Colon (tissue), 2 donors: ENCODE results near the gene PLPP4.
"Not testable (repeated sequence)": the region's sequence is repeated elsewhere in the genome, so short reads cannot be mapped to it uniquely, and the experiment has no call there.

Experiments used
- FAIRE-seq: peaks from 2 replicates; lab custom pipeline; 2012; peaks lifted over from hg19 to GRCh38; lab: Jason Lieb, UNC
- donor health status: control.
- donor health status: control.

PLPP4 gene

DNA sequence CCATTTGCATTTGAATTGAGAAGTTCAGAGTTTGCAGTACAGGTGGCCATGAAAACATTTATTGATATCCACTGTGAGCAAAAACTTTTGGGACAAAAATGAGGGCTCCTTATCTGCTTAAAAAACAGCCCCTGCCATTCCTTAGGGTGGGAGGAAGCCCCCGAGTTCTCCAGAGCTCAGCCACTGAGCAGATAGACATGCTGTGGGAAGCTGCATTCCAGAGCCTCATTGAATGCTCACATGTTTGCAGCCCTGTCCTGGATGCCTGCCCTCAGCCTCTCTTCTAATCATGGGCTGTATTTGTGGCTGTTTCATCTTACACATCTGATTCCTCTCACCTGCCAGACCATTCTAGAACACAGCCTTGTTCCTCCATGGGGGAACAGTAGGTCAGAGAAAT, 33.3 kb downstream of the PLPP4 start:
- no peak for FAIRE-seq

DNA sequence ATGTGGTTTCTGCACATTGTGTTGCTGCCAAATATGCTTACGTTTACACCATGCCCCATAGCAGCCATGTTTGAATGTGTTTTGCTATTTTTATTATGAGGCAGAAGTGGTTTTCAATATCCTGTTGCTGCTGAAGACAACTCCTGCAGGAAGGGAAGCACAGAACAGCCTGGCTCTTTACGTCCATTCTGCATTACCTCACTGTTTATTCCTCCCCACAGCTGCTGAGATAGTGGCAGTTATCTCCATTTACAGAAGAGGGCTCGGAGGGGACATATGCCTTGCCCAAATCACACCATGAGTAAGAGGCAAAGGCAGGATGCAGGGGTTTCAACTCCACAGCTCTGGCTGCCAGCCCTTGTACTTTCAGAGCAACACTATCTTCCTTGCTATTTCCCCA, 35.3 kb downstream of the PLPP4 start:
- FAIRE-seq = no peak

DNA sequence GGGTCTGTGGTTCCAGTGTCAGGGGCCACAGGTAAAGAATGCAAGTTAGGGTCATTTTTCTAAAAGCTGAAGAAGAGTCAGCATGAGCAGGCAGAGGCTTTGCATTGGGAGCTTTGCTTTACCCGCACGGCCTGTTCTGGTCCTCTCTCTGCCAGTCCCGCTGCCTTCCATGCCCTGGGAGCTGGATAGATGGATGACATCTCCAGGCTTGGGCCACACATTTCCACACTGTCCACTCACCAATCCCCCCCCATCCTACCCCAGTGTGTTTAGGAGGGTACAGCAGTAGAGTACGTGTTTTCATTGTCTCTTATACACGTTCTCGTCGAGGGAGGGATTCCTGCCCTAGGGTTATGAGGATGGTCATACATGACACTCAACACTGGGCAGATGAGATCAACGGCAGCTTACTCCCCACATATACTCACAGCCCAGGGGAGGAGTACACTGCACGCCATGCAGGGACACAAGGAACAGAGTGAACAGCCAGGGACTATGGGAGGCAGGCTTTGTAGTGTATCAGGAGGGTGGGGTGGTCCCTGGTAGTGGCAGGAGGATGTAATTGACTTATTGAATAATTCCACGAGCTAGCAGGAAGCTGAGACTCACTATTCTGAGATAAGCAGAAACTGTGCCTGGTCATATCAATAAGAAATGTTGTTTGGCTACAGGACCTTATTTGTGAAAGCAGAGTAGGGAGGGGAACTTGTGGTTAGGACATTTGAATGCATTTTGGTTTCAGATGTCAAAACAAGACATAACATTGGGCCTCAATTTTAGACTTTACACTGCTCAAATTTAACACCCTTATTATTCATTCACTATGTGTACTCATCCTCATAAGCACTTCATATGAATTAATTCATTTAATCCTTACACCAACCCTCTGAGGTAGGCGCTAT, 36.6 kb downstream of the PLPP4 start:
- FAIRE-seq = no peak

DNA sequence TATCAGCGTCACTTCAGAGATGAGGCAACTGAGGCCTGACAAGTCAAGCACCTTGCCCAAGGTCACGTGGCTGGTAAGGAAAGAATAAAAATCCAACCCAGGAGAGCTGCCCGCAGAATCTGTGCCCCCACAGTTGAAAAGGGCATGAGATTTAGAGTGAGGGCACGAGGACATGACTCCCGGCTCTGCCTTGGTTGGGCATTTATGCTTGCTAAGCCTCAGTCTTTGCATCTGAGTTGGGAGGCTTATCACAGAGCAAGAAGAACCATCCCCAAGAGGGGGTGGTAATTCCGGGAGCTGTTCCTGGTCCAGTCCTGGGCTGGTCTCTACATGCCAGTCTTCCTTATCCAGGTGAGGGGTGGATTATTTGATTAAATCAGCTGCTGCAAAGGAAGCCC, 37.3 kb downstream of the PLPP4 start:
- FAIRE-seq = no peak

DNA sequence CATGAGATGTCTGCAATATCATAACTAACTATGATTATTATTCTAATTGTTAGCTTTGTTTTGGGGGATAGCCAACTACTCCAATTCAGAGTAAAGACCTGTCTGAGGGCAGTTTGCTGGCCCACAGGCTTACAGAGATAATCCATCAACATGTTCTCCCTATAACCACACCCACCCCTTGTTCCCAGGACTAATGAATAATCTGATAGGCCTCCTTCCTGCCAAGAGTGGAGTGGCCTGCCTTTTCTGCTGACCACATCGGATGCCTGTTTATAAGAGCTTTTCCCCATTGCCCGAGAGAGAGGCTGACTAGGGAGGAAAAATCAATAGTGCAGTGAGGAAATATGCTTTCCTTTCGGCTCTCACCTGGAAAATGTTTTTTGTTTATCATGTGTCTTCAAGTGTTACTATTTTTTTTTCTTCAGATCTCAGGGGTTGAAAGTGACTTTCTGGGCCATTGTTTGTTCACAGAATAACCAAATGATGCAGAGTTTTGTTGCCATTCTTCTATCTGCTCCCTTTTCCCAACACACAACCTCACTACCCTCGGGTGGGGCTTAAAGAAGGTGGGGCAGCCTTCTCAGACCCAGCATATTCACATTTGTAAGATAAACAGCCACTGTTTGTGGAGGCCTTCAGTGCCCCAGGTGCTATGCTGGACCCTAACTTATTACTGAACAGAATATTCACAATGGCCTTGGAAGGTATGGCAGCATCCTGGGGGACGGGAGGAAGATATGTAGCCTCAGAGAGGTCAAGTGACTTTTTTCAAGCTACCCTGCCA, 38.4 kb downstream of the PLPP4 start:
- no peak for FAIRE-seq

DNA sequence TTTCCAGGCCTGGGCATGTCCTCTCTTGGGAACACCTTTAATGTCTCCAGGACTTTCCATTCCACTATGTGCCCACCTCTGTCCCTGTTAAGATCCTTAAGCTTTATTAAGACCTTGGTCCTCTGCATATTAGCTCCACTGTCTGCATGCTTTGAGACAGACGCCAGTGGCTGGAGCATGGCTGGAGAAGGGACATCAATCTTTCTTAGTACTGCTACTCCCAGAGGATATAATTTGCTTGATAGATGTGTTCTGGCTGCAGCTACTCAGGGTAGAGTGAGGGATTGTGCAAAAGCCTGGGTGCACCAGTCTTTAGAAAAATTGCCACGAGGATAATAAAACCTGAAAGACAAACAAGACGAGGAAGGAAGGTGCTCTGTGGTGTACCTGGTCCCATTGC, 42.9 kb downstream of the PLPP4 start:
- FAIRE-seq = no peak

DNA sequence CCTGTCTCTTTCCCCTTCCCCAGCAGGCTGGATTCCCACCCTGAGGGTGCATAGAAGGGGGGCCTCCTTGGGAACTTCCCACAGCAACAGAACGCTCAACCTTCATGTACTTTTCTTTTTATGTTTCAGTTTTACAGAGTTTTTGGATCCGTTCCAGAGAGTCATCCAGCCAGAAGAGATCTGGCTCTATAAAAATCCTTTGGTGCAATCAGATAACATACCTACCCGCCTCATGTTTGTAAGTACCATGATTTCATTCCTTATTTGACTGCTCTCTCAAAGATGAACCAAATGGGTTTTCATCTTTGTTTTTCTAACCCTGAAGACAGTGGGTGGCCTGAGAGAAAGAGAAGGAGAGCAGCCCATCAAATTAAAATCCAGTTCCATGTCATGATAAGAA, 46.7 kb downstream of the PLPP4 start:
- FAIRE-seq = no peak

DNA sequence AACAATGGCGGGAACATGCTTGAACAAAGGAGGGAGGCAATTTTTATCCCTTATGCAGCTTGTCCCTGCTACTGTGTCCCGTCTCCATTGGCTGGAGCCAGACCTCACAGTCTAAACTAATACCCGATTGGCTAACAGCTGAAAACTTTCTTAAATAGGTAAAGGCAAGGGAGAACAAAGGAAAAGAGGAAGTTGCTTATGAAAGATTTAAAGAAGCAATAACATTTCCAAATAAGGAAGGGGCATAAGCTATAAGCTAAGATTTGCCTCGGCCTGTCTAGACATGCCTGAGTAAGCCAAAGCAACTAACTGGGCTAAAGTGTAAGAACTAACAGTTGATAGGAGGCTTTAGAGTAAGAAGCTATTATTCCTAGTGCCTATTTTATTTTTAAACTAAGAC, 47.2 kb downstream of the PLPP4 start:
- not testable (repeated sequence) for FAIRE-seq

DNA sequence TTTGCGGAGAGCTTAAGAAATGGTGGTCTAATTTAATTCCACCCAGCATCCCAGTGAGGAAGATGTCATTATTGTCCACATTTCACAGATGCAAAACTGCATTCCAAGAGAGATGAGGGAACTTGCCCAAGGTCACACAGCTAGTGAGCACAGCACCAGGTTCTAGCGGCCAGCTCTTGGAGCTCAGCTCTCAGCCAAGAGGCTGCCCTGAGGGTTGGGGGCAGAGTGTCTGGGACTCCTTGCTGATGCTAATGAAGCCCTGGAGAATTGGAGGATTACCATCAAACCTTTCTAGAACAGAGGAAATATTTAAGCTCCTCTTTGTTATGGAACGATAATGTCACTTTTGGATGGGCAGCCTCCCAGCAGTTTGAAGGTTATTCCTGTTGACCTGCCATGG, 48.0 kb downstream of the PLPP4 start:
- no peak for FAIRE-seq

DNA sequence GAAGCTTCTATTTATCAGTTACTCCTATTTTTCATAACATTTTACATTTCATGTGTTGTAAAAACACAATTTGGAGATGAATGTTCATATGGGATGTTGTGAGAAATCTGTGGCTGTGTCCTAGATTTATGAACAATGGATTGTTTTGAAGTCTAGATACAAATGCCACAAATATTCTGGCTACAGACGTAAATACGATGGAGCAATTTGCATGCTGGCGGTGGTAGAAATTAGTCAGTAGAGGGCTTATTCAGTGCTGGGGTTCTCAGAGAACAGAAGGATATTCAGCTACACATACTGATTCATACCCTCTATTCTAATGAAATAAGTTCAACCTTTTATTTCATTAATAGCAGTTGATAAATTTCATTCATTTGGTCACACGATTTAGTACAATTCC, 48.8 kb downstream of the PLPP4 start:
- no peak for FAIRE-seq

DNA sequence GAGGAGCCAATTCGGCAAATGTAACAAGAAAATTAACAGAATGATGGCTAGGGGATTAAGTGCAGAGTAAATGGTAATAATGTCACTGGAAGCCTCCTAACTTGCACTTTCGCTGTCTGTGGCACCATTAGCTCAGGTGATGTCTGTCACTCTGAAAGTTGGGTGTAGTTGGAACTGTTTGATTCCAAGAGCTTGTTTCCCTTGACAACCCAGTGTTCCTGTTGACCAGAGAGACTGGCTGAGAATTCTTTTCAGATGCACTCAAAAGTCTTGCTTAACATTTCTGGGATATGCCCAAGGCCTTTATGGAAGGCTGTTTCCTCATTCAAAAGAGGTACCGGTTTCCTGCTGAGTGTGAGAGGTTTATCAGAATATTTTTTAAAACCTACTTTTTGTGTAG, 49.6 kb downstream of the PLPP4 start:
- FAIRE-seq = no peak

DNA sequence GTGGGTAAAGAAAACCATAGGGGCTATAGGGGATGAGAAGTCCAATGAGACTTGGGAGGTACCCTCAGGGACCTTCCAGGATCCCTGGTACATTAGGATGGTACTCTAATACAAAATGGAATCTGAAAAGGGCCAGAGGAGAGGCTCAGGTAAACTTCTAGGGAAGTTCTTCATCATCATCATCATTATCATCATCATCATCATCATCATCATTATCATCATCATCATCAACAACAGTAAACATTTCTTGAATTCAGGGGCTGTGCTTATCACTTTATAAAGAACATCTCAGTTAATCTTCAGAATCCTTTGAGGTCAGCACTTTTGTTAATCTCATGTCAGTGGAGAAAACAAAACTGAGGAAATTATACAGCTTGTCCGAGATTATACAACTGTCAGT, 50.1 kb downstream of the PLPP4 start:
- FAIRE-seq = no peak

DNA sequence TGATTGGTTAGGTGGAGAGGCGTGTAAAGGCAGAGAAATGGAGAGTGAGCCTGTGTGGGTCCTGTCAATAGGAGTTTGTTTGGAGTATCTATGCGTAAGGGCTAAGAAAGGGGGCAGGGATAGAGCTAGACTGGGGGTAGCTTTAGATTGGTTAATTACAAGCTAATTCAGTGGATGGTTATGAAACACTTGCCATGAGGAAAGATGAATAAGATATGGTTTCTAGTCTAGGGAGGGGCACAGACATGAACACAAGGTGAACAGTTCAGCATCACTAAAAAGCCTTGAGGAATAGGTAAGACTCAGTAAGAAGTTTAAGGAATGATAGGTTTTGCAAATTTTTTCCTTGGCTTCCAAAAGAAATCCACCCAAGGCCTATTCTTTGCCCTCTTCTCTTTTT, 50.6 kb downstream of the PLPP4 start:
- no peak for FAIRE-seq

DNA sequence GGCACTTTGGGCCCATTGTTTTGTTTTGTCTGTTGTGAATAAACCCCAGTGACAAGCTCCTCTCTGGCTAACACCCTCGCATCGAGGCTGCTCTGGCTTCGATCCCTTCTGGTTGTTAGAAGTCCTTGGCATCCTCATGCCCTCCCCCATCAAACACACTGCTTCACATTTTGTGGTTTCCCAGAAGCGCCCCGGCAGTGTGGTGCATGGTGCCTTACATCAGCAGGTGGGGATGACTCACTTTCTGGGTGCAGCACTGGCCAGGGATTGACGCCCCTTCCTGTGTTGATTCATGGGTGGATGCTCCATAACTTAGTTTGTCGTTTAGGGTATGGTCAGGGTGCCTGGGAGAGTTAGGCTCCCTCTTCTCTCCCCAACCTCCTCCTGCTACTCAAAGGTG, 51.4 kb downstream of the PLPP4 start:
- FAIRE-seq = no peak

DNA sequence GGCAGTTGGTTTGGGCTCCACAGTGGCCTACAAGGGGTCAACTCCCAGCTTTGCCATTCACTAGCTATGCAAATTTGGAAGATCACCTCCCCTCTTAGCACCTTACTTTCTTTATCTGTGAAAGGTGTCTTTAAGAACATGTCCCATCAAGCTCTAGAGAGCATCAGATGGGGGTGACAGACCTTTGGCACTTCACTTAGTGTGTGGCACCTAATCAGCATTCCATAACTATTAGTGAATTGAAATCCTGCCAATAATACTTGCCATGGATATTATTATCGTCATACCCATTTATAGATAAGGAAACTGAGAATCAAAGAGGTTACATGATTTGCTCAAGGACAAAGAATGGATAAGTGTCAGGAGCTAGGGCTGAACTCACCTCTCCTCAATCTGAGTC, 51.9 kb downstream of the PLPP4 start:
- FAIRE-seq = no peak

DNA sequence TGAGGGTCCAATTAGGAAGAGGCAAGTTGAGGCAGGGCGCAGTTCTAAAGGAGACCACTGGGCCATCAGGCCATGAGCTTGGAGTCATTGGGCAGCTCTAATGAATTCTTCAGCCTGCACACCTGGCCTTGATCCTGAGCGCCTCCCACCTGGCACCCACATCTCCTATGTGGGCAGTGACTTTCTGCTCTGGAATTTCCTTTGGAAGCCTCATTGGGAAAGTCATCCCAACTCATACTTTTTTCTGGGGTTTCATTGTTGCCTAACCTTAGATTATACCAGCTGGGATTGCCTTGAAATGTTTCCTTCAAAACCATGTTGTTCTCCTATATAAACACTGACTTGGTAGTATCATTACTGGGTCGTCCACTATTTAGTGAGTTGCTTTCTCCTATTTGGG, 54.1 kb downstream of the PLPP4 start:
- FAIRE-seq = no peak

DNA sequence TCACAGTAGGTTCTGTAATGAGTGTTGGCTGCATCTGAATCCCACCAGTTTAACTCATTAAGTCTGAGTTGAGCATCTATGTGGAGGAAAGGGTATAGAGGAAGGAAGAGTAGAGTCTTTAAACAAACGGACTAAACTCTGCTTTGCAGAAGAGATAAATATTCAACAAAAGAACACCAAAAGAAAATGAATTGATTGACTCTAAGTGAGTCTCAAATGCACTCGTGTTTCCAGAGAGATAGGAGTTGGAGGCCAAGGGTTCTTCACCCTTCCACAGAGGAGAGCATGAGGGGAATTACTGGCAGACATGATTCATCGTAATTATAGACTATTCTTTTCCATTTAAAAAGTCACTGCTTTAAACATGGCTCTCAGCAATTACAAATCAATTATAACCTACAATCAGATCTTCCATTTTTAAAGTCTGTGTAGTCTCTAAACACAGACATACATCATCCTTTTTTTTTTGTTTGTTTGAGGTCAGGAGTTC, 56.3 kb downstream of the PLPP4 start:
- FAIRE-seq = no peak

DNA sequence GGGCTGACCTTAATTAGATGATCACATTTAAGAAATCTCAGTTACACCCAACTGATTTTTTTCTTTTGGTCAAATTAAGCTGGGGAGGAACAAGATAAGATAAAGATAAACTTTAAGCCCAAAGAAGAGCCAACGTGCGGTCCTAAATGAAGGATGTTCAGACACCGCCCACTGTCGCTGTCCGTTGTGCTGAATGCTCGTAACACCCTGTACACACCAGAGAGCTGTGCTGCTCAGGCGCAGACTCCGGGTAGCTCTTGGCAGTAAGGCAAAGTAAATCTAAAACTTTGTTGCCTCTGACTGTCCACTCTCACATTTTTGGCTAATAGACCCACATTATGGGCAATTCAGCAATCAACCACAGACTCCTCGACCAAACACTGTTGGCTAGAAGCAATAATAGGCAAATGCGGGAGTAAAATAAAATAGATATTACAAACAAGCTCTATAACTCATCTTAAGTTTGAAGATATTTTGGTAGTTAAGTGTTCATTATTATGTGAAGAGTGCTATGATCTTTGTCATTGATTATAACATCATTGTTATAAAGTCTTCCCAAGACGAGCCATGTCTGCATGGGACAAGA, 57.1 kb downstream of the PLPP4 start:
- FAIRE-seq = no peak

DNA sequence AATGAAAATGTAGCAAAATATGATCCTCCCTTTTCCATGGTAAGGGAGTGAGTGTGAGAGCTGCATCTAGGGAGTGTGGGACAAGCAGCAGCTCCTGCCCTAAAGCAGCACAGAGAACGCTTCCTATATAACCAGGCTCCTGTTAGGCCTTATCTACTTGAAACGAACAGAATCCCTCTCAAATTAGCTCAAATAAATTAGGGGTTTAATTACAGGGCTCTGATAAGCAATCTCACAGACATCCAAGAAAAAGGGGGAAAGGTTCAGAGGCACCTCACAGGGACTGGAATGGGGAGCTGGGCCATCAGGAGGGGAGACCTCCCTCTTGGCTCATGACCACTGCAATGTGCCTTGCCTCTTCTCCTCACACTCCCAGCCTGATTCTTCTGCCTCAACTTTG, 57.9 kb downstream of the PLPP4 start:
- no peak for FAIRE-seq

DNA sequence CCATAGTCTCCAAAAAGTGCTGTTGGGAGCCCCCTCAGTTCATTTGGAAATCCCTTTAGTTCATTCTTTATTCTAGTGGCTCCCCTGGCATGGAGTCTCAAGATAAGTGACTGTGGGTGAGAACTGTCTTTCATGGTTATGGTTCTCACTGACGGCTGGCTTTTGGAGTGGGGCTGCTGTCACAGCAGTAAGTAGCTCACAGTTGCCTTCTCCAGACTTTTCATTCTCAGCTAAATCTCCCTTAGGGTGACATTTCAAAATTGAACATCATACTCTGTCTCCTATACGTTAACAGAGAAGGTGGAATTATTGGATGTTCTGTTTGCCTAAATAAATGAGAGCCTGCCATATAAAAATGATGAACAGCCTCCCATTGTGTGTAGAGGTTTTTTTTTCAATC, 58.7 kb downstream of the PLPP4 start:
- FAIRE-seq = no peak

DNA sequence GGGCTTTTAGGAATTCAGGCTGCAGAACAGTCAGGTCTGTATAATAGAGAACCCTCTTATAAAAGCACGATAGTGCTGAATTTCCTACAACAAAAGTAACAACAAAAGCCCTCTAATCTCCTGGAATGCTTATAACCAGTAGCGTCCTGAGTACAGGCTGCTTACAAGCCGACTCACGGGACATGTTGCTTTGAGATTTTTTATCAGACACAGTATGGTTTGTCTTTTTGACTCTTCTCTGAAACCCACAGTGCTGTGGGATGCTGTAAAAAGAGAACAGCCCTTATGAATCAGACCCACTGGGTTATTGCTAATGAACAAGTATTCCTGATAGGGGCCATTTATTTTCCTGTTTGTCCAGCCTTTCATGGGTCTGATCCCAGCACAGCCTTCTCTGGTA, 59.4 kb downstream of the PLPP4 start:
- FAIRE-seq = no peak

DNA sequence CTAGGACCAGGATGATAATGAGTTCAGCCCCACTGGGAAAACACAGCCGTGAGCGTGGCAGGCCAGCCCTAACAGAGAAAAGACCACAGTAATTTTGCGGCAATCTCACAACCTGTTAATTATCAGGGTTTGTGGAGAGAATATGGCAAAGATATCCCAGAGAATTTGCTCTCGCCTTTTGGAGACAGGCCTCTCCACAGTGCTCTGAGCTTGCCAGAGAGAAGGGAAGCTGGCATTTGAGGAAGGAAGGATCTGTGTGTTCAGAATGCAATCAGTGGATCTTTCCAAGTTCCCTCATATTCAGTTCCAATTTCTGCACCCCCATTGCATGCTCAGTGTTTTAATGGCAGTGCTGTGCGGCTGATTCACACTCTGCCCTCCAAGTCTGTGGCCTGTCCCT, 60.2 kb downstream of the PLPP4 start:
- no peak for FAIRE-seq

DNA sequence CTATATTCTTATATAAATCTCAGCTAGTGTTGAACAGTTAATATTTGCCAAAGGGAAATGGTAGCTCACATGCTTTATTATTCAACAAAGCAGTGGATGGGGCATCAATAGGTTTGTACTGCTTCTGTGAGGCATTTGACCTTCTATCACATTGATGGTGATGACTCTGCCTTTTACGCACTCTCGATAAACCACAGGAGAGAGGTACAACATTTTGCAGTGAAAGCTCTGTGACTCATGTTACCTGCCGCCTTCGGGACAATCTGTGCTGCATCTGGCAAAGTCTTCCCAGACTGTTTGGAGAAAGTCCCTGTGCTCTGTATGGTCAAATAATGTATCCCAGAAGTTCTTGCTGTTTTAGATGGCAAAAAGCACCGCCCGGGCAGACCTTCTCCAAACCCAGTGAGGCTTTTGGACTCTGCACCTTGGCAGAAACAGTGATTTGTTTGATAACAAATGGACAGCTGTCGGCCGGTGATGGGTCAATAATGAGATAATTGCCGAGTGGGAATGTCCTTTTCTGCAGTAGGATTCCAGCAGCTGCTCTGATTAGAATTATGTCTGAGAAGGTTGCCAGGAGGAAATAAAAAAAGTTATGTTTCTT, 61.0 kb downstream of the PLPP4 start:
- FAIRE-seq = no peak
